GM12878 (cell line): ENCODE measurements around the gene CD99. TPM values are rescaled to one million over a fixed set of nuclear protein-coding genes. Genes with fewer than 3 reads are reported as not detected.

Source experiments
- ATAC-seq: fragments of 200-7000 bp; cut with Tn5 transposase; 3 replicates; pipeline ENCODE4 v1.9.1; 2020; ENCODE audit warnings: mild to moderate bottlenecking, moderate library complexity
- BruUV-seq: library from RNA; stranded (reverse); fragments of 400-500 nt; replicated peaks from 2 replicates; lab custom pipeline; 2021; lab: Mats Ljungman, UMichigan
- CTCF ChIA-PET: fragments of 300-600 bp; sonication (Branson Sonifier 250); formaldehyde crosslinking; extraction: SDS; loops from one replicate; lab custom pipeline; 2021; ENCODE audit warnings: inconsistent platforms; lab: Yijun Ruan, JAX
- POLR2A ChIA-PET: fragments of 350-600 bp; formaldehyde crosslinking; extraction: SDS; loops from one replicate; lab custom pipeline; 2021; ENCODE audit warnings: inconsistent platforms; lab: Charles Lee
- RAD21 ChIA-PET: fragments of 300-600 bp; sonication (Branson Sonifier 250); formaldehyde crosslinking; loops from one replicate; lab custom pipeline; 2023; ENCODE audit warnings: antibody characterized with exemption; ENCODE audit not compliant: unreplicated experiment; lab: Charles Lee
- SMC1A ChIA-PET: fragments of 300-600 bp; sonication (Branson Sonifier 250); formaldehyde crosslinking; loops from one replicate; lab custom pipeline; 2023; ENCODE audit not compliant: unreplicated experiment, uncharacterized antibody; lab: Charles Lee
- DNase-seq: peaks from one replicate; pipeline ENCODE4 v3.0.0-alpha.2; 2011; ENCODE audit warnings: low read depth, low spot score
- FAIRE-seq: peaks from 3 replicates; lab custom pipeline; 2011; peaks lifted over from hg19 to GRCh38; lab: Jason Lieb, UNC
- H2AFZ ChIP-seq: 2 replicates; pipeline ENCODE4 v1.6.0; 2011; ENCODE audit warnings: low read depth, low read length, control low read depth; ENCODE audit not compliant: control insufficient read depth
- H3K27ac ChIP-seq: 2 replicates; pipeline ENCODE4 v1.5.1; 2011; ENCODE audit warnings: control low read depth; ENCODE audit not compliant: control insufficient read depth, insufficient read depth
- H3K27me3 ChIP-seq, 2 experiments: replicated peaks in 1 of 2; 2 replicates each; pipeline versions ENCODE4 v1.6.0 to v1.6.1; 2011; ENCODE audit warnings: low read length in 1 of 2; ENCODE audit not compliant: control insufficient read depth in 2 of 2, insufficient read depth in 2 of 2
- H3K36me3 ChIP-seq, 2 experiments: 2 replicates each; pipeline ENCODE4 v1.5.1; 2011; ENCODE audit warnings: low read length in 1 of 2; ENCODE audit not compliant: control insufficient read depth in 2 of 2, insufficient read depth in 2 of 2
- H3K4me1 ChIP-seq: 2 replicates; pipeline ENCODE4 v1.6.1; 2011; ENCODE audit warnings: mild to moderate bottlenecking, low read length, moderate library complexity, mixed read lengths; ENCODE audit not compliant: control insufficient read depth, insufficient read depth
- H3K4me2 ChIP-seq: 2 replicates; pipeline ENCODE4 v1.6.0; 2011; ENCODE audit warnings: control low read depth; ENCODE audit not compliant: control insufficient read depth, insufficient read depth
- H3K4me3 ChIP-seq: fragments of 200-600 bp; sonication (generic); 2 replicates; pipeline ENCODE4 v1.5.1; 2016
- H3K79me2 ChIP-seq: 2 replicates; pipeline ENCODE4 v1.6.0; 2011; ENCODE audit warnings: low read length; ENCODE audit not compliant: control insufficient read depth, insufficient read depth
- H3K9ac ChIP-seq: 2 replicates; pipeline ENCODE4 v1.8.0; 2011; ENCODE audit warnings: low read length, control low read depth, mixed read lengths; ENCODE audit not compliant: control insufficient read depth, insufficient read depth
- H3K9me3 ChIP-seq: replicated peaks from 3 replicates; pipeline ENCODE4 v1.5.1; 2011; ENCODE audit warnings: mild to moderate bottlenecking, low read length; ENCODE audit not compliant: control insufficient read depth, insufficient read depth
- H4K20me1 ChIP-seq: 2 replicates; pipeline ENCODE4 v1.6.0; 2011; ENCODE audit not compliant: control insufficient read depth, insufficient read depth
- BCL11A ChIP-seq: IDR thresholded peaks from 2 replicates; pipeline ENCODE4 v1.6.1; 2011; ENCODE audit warnings: low read depth, low read length
- BCL3 ChIP-seq: IDR thresholded peaks from 2 replicates; pipeline ENCODE4 v1.6.1; 2011; ENCODE audit warnings: borderline replicate concordance, low read depth, mild to moderate bottlenecking, moderate library complexity, low read length; ENCODE audit not compliant: insufficient read depth, poor library complexity, severe bottlenecking
- CREB1 ChIP-seq: IDR thresholded peaks from 2 replicates; pipeline ENCODE4 v1.6.1; 2012; ENCODE audit warnings: low read depth, mild to moderate bottlenecking, inconsistent platforms
- CREM ChIP-seq: IDR thresholded peaks from 2 replicates; pipeline ENCODE4 v1.6.1; 2014; ENCODE audit warnings: antibody characterized with exemption, low read depth
- E4F1 ChIP-seq: fragments of 450-650 bp; IDR thresholded peaks from 2 replicates; pipeline ENCODE4 v1.6.1; 2018; ENCODE audit warnings: borderline replicate concordance, mild to moderate bottlenecking; ENCODE audit not compliant: partially characterized antibody
- IKZF2 ChIP-seq, 2 experiments: fragments of 450-650 bp; IDR thresholded peaks; 2 replicates each; pipeline ENCODE4 v1.6.1; 2017; ENCODE audit warnings: mild to moderate bottlenecking in 2 of 2, moderate library complexity in 2 of 2
- MTA2 ChIP-seq: fragments of 450-650 bp; IDR thresholded peaks from 2 replicates; pipeline ENCODE4 v1.6.1; 2016; ENCODE audit warnings: low read depth, mild to moderate bottlenecking, moderate library complexity
- MYB ChIP-seq: fragments of 150-350 bp; IDR thresholded peaks from 2 replicates; pipeline ENCODE4 v1.6.1; 2014; ENCODE audit warnings: mild to moderate bottlenecking, low read depth, low read length, borderline replicate concordance
- NKRF ChIP-seq: fragments of 450-650 bp; conservative IDR thresholded peaks from 2 replicates; pipeline ENCODE4 v1.6.1; 2017; ENCODE audit warnings: mild to moderate bottlenecking, moderate library complexity
- NR2C1 ChIP-seq: fragments of 450-650 bp; IDR thresholded peaks from 2 replicates; pipeline ENCODE4 v1.6.1; 2017; ENCODE audit warnings: antibody characterized with exemption, mild to moderate bottlenecking, moderate library complexity
- NR2F1 ChIP-seq: fragments of 450-650 bp; conservative IDR thresholded peaks from 2 replicates; pipeline ENCODE4 v1.6.1; 2017; ENCODE audit warnings: mild to moderate bottlenecking
- NRF1 ChIP-seq: conservative IDR thresholded peaks from 2 replicates; pipeline ENCODE4 v1.6.1; 2011; ENCODE audit warnings: mild to moderate bottlenecking, low read depth, low read length, improper control_type of control experiment
- POLR2AphosphoS5 ChIP-seq: IDR thresholded peaks from 2 replicates; pipeline ENCODE4 v1.6.1; 2011; ENCODE audit warnings: mild to moderate bottlenecking, low read length, inconsistent platforms
- RAD21 ChIP-seq: IDR thresholded peaks from 2 replicates; pipeline ENCODE4 v1.6.1; 2011; ENCODE audit warnings: mild to moderate bottlenecking, low read depth, low read length, moderate library complexity; ENCODE audit not compliant: insufficient read depth
- RELA ChIP-seq: fragments of 450-650 bp; IDR thresholded peaks from 2 replicates; pipeline ENCODE4 v1.8.0; 2014; ENCODE audit warnings: borderline replicate concordance; ENCODE audit not compliant: partially characterized antibody
- RELB ChIP-seq: fragments of 450-650 bp; IDR thresholded peaks from 2 replicates; pipeline ENCODE4 v1.6.1; 2017; ENCODE audit warnings: low read depth, mild to moderate bottlenecking, moderate library complexity
- RUNX3 ChIP-seq: IDR thresholded peaks from 2 replicates; pipeline ENCODE4 v1.6.1; 2012; ENCODE audit warnings: low read length, inconsistent platforms
- STAT1 ChIP-seq: fragments of 450-650 bp; conservative IDR thresholded peaks from 2 replicates; pipeline ENCODE4 v1.6.1; 2014; ENCODE audit warnings: antibody characterized with exemption, mild to moderate bottlenecking
- ZSCAN29 ChIP-seq: fragments of 450-650 bp; IDR thresholded peaks from 2 replicates; pipeline ENCODE4 v1.6.1; 2017; ENCODE audit warnings: mild to moderate bottlenecking, moderate library complexity
- WGBS: methylation state at CpG from one replicate; pipeline ENCODE4 v1.1.6; 2016; ENCODE audit warnings: low lambda C conversion rate; ENCODE audit not compliant: insufficient replicate concordance, insufficient coverage; ENCODE audit errors: missing lambda C conversion rate; 5-methylcytosine and 5-hydroxymethylcytosine counted together
- in situ Hi-C: fragments of 300-500 bp; cut with MboI; formaldehyde crosslinking; loops from 9 replicates; pipeline ENCODE4 v1.14.3; 2018; ENCODE audit warnings: mixed read lengths
- intact Hi-C: fragments of 100-400 bp; cut with micrococcal nuclease; formaldehyde crosslinking; loops from one replicate; pipeline ENCODE4 v1.14.2; 2022; ENCODE audit not compliant: unreplicated experiment
- polyA plus RNA-seq, 11 experiments: library from polyadenylated mRNA; depleted of rRNA in 4 of 11; unstranded in 6 of 11; stranded (reverse) in 5 of 11; fragments of >200 nt; fragmentation: Nextera tagmentation in 4 of 11; fragmentation: Illumina TruSeq in 1 of 11; extraction: Ambion mirVana in 4 of 11; extraction: Trizol in 1 of 11; gene quantifications; 1 replicate in 1 of 11; 2 replicates in 10 of 11; pipeline versions ENCODE4 v1.2.1 to v1.2.3, GENCODE V29; 2011 to 2016; ENCODE audit warnings: inconsistent platforms in 2 of 11, missing spikeins in 2 of 11, low read depth in 1 of 11
- total RNA-seq, 4 experiments: library from RNA; depleted of rRNA in 3 of 4; stranded (reverse); fragments of >200 nt in 3 of 4; fragmentation: Illumina TruSeq in 1 of 4; extraction: Trizol in 1 of 4; gene quantifications; 2 replicates each; pipeline versions ENCODE4 v1.2.1 to v1.2.3, GENCODE V29; 2013 to 2021

The CD99 gene
- total and polyA plus RNA-seq, 10 of the 15 experiments (the other 5 are each of a cell fraction or from before 2014, with no cell fraction given): 24.8 to 242 (median 158) TPM

- no peak overlapping the region for H3K27ac ChIP-seq
- ChIA-PET POLR2A (no interaction called here), SMC1A (no interaction called here), CTCF (no interaction called here), RAD21 (no interaction called here)
- peaks cover 17% of the 10 kb centered on the region for H3K79me2 ChIP-seq
- no peak overlapping the region for H3K9ac ChIP-seq
- no peaks in the 10 kb centered on the region for H4K20me1 ChIP-seq
- H3K36me3 ChIP-seq: no peaks in the 10 kb centered on the region; a peak in 2 of 4 replicates
- FAIRE-seq: no peak
- peaks cover 32% of the 10 kb centered on the region for H3K4me1 ChIP-seq
- peak; percentile 37 for DNase-seq
- WGBS: 3% methylated on average over 6 of the region's 6 CpGs
- peak; percentile 24 for ATAC-seq
- H3K27me3 ChIP-seq: no peaks in the 10 kb centered on the region
- no peaks in the 10 kb centered on the region; the same call in 2 of the 3 replicates for H3K9me3 ChIP-seq
- H3K4me2 ChIP-seq: peak overlapping the region; percentile 21; the same call in 1 of the 2 replicates
- no peak overlapping the region for H2AFZ ChIP-seq
- in situ Hi-C loops: no loop called here
- intact Hi-C loops: no loop called here
- no TSS peak for BruUV-seq
- H3K4me3 ChIP-seq: no peak overlapping the region
- TF ChIP-seq MTA2 (no peak; the same call in 1 of the 2 replicates), RUNX3 (peak; percentile 78), BCL11A (no peak), NRF1 (no peak), IKZF2 (IDR thresholded peaks at IDR 0.05) (peak; percentile 45 to 53; a peak in 2 of 4 replicates), NKRF (no peak), RELB (peak; percentile 44; the same call in 1 of the 2 replicates), NR2C1 (no peak), CREB1 (no peak), POLR2AphosphoS5 (no peak), ZSCAN29 (no peak), RELA (no peak), BCL3 (no peak), NR2F1 (no peak), E4F1 (no peak), MYB (no peak), CREM (0 out of 2 replicates have a peak, but pooled peaks have one; percentile 19), RAD21 (no peak), STAT1 (no peak)
Measured at GRCh38 chrX:2701600-2701999, 10.5 kb downstream of the CD99 start.
